ENCODE data around the gene GPR107.
"Not testable (repeated sequence)": the region's sequence is repeated elsewhere in the genome, so short reads cannot be mapped to it uniquely, and the experiment has no call there.

The GPR107 gene

DNA sequence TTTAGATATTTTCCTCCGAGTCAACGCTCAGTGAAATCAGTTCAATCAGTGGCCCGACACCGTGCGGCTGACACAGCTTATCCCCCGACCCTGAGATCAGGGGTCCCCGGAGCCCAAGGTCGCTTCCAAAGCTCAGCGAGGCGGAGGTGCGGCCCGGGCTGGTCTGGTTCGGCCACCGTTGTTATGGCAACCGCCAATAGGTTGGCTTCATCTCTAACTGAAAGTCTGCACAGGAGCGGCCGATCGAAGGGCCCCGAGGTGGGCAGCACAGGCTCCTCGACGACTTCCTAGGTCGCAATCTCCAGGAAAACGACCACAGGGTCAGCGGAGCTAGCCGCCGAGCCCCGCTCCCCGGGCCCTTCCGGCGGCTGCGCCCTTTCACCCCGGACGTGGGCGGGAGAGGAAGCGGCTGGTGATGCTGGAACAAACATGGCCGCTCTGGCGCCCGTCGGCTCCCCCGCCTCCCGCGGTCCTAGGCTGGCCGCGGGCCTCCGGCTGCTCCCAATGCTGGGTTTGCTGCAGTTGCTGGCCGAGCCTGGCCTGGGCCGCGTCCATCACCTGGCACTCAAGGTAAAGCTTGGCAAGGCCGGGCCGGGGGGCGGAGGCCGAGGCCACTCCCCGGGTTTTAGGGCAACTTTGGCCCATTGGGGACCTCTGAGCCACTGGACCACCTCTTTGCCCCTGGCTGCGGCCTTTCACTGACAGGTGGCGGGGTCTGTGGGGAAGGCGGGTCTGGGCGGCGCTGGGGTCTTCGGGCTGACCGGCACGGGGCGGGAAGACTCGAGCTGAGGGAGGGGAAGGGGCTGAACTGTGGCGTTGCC lies at the start of gene GPR107:
Gene GPR107 (plus strand): TSS at position 403 of the 821 bp plus-strand sequence. CDS start 27 bp downstream, at position 430.
- no peak for DNase-seq (ENCODE audit: low read depth)

DNA sequence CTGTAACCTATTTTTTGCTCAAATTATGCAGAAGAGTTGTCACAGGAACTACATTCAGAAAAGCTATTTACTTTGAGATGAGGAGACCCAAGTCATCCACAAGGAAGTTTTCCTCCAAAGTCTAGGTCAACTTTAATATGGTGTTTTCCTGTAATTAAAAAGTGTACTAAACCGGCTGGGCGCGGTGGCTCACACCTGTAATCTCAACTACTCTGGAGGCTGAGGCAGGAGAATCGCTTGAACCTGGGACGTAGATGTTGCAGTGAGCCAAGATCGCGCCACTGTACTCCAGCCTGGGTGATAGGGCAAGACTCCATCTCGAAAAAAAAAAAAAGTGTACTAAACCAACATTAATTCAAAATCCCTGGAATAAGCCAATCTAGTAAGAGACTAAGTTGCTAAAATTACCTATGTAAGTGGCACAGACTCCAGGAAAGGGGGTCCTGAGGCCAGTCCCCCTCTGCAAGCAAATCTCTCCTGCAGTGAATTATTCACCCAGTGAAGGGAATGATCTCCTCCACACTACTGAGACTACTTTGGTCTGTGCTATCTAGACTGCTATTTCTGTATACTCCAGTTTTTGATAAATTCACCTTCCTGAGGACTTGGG lies 49.7 kb upstream of the GPR107 start:
- no peak for DNase-seq (ENCODE audit: low read depth)

DNA sequence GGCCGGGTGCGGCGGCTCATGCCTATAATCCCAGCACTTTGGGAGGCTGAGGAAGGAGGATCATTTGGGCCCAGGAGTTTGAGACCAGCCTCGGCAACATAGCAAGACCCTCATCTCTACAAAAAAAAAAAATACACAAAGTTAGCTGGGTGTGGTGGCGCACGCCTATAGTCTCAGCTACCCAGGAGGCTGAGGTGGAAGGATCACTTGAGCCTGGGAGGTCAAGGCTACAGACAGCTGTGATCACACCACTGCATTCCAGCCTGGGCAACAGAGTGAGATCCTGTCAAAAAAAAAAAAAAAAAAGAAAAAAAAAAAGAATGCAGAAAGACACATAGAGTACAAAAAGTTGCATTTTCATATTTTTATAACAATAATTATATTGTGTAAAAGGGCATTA lies 46.8 kb upstream of the GPR107 start:
- DNase-seq (ENCODE audit: low read depth) = not testable (repeated sequence)

DNA sequence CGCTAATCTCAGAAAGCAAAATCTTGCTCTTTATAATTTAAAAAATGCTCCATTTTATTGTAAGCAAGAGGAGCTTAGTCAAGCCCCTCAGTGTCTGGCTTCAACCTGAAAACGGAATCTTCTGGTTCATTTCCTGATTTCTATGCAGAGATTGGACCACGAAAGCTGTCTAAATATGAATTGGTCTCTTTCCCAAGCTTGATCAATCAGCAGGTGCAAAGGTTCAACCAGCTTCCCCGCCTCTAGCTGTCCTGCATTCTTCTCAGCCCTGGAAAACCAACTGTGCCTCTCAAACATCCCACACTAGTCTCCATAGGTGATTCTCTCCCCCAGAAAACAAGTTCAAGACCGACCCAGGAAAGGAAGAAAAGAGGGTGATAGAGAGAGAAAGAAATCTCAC lies 45.2 kb upstream of the GPR107 start:
- no peak for DNase-seq (ENCODE audit: low read depth)

DNA sequence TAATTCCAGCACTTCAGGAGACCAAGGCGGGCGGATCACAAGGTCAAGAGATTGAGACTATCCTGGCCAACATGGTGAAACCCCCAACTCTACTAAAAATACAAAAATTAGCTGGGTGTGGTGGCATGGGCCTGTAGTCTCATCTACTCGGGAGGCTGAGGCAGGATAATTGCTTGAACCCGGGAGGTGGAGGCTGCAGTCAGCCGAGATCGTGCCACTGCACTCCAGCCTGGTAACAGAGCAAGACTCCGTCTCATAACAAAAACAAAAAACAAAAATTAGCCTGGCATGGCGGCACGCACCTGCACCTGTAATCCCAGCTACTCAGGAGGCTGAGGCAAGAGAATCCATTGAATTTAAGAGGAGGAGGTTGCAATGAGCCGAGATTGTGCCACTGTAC lies 44.2 kb upstream of the GPR107 start:
- DNase-seq (ENCODE audit: low read depth) = not testable (repeated sequence)

DNA sequence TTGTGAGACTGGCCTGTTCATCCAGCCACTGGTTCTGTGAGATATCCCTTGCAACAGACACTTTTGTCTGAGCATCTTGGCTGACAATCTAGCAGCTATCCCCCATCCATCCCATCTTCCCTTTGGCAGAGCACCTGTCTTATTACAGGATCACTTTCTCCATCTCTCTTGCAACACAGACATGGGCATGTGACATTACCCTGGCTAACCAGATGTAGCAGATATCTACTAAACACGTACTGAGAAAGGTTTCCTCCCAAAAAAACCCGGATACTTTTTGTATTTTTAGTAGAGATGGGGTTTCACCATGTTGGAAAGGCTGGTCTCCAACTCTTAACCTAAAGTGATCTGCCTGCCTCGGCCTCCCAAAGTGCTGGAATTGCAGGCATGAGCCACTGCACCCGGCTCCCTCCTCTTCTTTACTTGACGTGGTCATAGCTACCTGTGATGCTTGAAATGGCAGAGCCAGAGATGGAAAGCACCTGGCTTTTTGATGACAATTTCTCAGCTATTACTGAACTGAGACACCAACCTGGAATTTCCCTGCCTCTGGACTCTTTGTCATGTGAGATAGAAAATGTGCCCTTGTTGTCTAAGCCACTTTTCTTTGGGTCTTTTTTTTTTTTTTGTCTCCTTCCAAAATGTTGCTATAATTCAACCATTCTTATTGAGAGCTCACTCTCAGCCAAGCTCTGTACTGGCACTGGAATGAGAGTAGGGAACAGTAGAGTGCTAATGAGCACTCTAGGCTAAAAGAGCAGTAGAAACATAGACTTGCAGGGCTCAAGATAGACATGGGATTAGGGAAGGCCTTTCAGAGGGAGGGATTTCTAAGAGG lies 43.3 kb upstream of the GPR107 start:
- no peak for DNase-seq (ENCODE audit: low read depth)

DNA sequence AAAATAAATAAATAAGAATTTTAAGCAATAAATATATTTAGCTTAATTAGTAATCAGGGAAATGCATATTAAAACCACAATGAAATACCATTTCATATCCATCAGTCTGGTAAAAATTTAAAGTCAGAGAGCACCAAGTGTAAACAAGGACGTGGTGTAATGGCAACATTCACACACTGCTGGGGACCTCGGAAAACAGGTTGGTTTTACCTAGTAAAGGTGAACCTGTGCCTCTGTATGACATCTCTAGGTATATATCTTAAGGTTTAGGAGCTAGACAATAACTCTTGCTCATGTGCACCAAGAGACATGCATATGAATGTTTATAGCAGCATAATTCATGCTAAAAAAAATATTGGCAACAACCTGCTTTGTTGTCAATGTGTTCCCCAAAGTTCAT lies 40.4 kb upstream of the GPR107 start:
- DNase-seq (ENCODE audit: low read depth) = no peak

DNA sequence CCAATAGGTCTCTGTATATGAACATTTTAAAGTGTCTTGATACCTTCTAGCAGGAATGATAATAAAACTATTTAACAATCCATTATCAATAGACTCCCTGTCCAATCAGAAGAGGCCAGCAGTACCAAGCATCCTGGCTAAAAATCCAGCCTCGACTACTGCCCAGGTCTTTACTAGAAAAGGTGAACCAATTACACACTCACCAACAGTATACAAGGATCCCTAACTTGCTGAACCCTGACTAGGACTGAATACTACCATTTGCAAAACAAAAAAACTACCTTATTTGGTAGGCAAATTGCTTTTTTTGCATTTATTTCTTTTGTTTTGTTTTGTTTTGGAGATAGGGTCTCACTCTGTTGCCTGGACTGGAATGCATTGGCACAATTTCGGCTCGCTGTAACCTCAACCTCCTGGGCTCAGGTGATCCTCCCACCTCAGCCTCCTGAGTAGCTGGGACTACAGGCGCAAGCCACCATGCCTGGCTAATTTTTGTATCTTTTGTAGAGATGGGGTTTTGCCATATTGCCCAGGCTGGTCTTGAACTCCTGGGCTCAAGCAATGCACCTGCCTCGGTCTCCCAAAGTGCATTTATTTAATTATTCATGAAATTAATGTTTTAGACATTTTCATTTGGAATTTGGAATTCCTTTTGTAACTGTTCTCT lies 38.2 kb upstream of the GPR107 start:
- DNase-seq (ENCODE audit: low read depth) = no peak

DNA sequence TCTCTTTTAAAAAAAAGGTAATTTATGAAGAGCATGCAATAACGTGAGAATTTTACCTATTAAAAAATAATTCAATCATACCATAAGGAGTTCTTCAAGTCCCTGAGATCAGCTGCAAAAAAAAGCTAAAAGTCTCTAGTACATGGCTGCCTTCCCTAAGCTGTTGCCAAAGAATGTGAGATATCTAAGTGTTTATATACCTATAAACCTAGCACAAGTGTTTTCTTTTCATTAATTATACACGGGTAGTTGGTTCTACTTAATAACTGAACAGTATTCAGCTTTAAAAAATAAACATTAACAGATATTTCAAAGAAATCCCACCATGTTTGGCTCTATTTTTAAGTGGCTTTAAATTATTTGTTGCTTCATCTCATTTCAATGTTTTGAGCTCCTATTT lies 36.6 kb upstream of the GPR107 start:
- DNase-seq (ENCODE audit: low read depth) = no peak

DNA sequence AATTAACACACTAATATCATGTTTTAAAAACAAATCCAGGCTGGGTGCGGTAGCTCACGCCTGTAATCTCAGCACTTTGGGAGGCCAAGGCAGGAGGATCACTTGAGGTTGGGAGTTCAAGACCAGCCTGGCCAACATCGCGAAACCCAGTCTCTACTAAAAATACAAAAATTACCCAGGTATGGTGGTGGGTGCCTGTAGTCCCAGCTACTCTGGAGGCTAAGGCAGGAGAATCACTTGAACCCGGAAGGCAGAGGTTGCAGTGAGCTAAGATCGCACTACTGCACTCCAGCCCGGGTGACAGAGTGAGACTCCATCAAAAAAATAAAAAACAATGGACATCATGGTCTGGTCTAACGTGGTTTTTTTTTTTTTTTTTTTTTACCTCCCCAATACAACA lies 36.2 kb upstream of the GPR107 start:
- DNase-seq (ENCODE audit: low read depth) = not testable (repeated sequence)

DNA sequence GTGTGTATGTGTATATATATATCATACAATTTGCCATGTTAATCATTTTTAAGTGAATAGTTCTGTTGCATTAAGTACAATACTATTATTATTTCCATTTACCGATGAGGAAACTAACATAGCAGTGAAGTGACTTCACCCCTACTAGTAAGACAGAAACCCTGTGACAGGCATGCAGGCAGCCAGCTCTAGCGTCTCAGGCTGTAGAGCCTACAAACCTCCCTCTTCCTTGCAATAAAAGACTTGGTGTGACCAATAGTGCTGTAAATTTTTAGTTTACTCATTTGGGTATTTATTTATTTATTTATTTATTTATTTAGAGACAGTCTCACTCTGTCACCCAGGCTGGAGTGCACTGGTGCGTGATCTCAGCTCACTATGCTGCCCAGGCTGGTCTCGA lies 35.4 kb upstream of the GPR107 start:
- DNase-seq (ENCODE audit: low read depth) = no peak

DNA sequence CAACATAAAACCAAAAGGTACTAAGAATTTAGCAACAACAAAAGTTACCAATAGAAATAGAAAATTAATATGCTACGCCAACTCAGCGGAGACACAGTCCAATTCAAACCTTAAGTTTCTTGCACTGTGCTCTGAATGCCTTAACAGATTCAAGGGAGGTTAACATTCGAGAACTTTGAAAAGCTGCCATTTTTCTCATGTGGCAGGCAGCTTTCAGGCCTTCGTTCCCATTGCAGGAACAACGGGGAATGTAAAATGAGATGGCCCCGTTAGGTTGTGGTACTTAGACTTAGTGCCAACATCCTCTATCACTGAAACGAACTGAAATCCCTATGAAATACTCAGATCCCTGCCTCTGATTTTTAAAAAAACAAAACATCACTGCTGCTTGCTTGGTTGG lies 33.1 kb upstream of the GPR107 start:
- no peak for DNase-seq (ENCODE audit: low read depth)

DNA sequence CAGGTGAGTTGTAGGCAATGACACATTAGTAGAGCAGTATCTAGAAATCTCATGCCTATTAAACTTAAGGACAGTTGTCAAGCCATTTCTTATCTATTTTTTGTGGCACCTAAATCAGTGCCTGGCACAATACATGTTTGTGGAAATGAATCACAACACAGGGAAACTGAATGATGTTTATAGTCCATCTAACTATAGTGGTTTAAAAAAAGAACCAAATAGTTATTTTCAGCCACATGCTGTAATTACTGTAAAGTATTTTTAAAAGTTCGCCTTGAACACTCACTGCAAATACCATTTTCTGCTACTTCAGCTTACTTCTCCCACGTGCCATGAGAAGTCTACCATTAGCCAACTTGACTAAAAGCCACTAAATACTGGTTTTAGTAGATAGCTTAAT lies 32.6 kb upstream of the GPR107 start:
- no peak for DNase-seq (ENCODE audit: low read depth)

DNA sequence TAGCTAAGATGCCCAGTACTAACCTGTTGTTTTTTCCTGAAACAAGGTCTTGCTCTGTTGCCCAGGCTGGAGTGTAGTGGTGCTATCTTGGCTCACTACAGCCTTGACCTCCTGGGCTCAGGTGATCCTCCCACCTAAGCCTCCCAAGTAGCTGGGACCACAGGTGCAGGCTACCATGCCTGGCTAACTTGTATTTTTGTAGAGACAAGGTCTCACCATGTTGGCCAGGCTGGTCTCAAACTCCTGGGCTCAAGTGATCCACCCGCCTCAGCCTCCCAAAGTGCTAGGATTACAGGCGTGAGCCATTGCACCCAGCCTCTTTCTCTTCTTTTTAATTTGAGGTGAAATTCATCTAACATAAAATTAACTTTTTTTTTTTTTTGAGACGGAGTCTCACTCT lies 31.9 kb upstream of the GPR107 start:
- not testable (repeated sequence) for DNase-seq (ENCODE audit: low read depth)

DNA sequence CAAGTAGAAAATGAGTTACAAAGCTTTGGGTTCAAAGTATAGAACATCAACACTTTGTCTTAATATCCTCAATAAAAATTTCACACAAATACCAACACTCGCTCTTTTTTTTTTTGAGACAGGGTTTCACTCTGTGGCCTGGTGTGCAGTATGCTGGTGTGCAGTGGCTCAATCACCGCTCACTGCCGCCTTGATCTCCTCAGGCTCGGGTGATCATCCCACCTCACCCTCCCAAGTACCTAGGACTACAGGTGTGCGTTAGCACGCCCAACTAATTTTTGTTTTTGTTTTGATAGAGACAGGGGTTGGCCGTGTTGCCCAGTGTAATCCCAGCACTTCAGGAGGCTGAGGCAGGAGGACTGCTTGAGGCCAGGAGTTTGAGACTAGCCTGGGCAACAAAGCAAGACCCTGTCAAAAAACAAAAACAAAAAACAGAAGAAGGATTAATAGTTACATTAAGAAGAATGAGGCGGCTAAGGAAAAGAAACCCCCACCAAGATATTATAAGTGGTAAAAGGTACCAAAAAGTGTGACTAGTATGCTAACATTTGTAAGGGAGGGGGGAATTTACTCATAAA lies 31.1 kb upstream of the GPR107 start:
- no peak for DNase-seq (ENCODE audit: low read depth)

DNA sequence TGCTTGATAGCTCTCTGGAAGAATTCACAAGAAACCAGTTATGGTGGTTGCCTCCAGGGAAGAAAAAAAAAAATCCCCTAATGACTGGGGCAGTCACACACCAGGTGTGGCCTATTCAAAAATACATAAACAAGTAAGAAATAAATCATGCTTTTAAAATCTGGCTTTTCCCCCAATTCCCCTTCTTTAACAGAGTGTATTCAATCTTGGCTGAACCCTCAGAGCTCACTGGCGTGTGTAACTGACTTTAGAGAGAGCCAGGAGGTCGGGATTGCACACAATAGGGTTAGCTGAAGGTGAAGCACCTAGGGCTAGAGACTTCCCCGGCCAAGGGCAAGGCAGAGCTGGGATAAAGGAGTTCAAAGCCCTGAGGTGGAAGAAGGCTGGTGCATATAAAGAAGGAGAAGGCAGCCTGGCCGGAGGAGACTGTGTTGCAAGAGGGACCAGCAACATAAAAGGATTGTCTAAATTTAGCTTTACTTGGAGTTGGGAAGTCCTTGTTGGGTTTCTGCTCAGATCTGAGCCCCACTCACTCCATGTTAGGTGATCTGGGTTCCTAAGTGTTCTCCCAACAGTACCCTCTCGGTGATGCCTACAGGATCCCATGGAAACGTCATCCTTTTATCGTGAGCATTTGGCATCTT lies 30.4 kb upstream of the GPR107 start:
- no peak for DNase-seq (ENCODE audit: low read depth)

DNA sequence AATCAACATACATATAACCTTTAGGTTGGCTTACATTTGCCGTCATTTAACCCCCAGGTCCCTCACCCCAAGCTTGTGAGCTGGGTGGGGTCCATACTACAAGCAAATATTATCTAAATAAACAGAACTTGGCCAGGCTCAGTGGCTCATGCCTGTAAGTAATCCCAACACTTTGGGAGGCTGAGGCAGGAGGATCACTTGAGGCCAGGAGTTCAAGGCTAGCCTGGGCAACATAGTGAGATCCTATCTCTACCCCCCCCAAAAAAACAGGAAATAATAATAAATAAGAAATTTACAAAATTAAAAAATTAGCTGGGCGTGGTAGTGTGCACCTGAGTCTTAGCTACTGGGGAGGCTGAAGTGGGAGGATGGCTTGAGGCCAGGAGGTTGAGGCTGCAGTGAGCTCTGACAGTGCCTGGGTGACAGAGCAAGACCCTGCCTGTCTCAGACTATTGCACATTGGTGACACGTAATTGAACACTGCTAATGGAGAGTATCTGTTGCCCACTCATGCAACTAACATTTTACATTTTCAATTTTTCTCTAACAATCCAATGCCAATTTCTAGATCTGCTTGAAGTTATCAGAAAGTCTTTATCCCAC lies 29.6 kb upstream of the GPR107 start:
- DNase-seq (ENCODE audit: low read depth) = no peak

DNA sequence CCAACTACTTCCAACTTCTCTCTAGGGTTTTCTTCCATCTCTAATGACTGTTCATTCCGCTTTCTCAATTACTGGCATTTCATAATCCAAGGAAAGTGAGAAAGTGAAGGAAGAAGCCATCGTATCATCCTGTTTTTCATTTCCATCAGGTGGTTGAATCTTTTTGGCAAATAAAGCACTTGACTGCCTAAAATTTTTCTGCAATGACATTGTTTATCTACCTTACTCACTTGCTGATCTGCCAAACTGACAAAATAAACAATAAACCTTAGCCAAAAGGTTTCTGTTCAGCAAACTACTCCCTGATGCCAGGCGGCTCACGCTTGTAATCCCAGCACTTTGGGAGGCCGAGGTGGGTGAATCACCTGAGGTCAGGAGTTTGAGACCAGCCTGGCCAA lies 29.1 kb upstream of the GPR107 start:
- no peak for DNase-seq (ENCODE audit: low read depth)

DNA sequence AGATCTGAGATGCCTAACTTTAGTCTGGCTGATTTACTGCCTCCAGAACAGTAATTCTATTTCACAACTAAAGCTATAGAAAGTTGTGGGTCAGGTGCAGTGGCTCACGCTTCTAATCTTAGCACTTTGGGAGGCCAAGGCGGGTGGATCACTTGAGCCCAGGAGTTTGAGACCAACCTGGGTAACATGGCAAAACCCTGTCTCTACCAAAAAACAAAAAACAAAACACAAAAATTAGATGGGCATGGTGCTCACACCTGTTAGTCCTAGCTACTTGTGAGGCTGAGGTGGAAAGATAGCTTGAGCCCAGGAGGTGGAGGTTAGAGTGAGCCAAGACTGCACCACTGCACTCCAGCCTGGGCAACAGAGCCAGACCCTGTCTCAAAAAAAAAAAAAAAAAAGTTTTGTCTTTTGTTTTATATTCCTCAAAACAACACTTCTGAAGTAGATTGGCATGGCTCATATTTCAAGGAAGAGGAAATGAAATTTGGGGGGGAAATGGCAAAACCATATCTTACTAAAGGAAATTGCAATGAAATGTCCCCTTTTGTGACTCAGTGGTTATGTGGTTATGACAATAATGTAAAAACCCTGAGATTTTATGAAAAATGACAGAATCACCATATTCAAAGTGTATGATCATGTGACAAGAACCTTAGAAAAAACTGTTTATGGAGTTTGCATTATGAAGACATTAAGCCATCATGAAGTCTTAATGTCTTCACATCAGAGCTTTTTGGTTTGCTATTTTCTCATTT lies 26.9 kb upstream of the GPR107 start:
- no peak for DNase-seq (ENCODE audit: low read depth)
